ENCODE results near the gene PDE7B.

The PDE7B gene

GRCh38 chr6:135890876-135891275 lies 39.4 kb downstream of the PDE7B start:
- no peak for DNase-seq

GRCh38 chr6:135891710-135892109 lies 40.2 kb downstream of the PDE7B start:
- no peak for DNase-seq

GRCh38 chr6:135895231-135895911 lies 43.9 kb downstream of the PDE7B start:
- DNase-seq = no peak

GRCh38 chr6:135897087-135897486 lies 45.6 kb downstream of the PDE7B start:
- no peak for DNase-seq

GRCh38 chr6:135901774-135902524 lies 50.4 kb downstream of the PDE7B start:
- DNase-seq = no peak

GRCh38 chr6:135902756-135903331 lies 51.3 kb downstream of the PDE7B start:
- no peak for DNase-seq

- no peak for DNase-seq
These were observed 53.2 kb downstream of the PDE7B start for GRCh38 chr6:135904666-135905065.

GRCh38 chr6:135905604-135906300 lies 54.3 kb downstream of the PDE7B start:
- DNase-seq = no peak

GRCh38 chr6:135906542-135906941 lies 55.0 kb downstream of the PDE7B start:
- DNase-seq = no peak

- no peak for DNase-seq
These were observed 55.5 kb downstream of the PDE7B start for GRCh38 chr6:135906972-135907465.

GRCh38 chr6:135909737-135910387 lies 58.4 kb downstream of the PDE7B start:
- DNase-seq = no peak

- DNase-seq = no peak
These were observed 59.5 kb downstream of the PDE7B start for GRCh38 chr6:135910790-135911618.

- no peak for DNase-seq
These were observed 62.3 kb downstream of the PDE7B start for GRCh38 chr6:135913785-135914184.

- no peak for DNase-seq
These were observed 67.5 kb downstream of the PDE7B start for GRCh38 chr6:135919026-135919425.

- DNase-seq = no peak
These were observed 69.2 kb downstream of the PDE7B start for GRCh38 chr6:135920689-135921088.

- DNase-seq = no peak
These were observed 69.7 kb downstream of the PDE7B start for GRCh38 chr6:135921188-135921587.

GRCh38 chr6:135922174-135922573 lies 70.7 kb downstream of the PDE7B start:
- no peak for DNase-seq

- no peak for DNase-seq
These were observed 71.2 kb downstream of the PDE7B start for GRCh38 chr6:135922746-135923145.

- DNase-seq = no peak
These were observed 81.2 kb downstream of the PDE7B start for GRCh38 chr6:135932651-135933050.

GRCh38 chr6:135935941-135936601 lies 84.6 kb downstream of the PDE7B start:
- no peak for DNase-seq

- no peak for DNase-seq
These were observed 85.1 kb downstream of the PDE7B start for GRCh38 chr6:135936606-135937005.
